ES-I3 (cell line): Measurements from ENCODE around the gene PPP1R3F.
"Not testable (repeated sequence)": the region's sequence is repeated elsewhere in the genome, so short reads cannot be mapped to it uniquely, and the experiment has no call there.

Source experiments
- H3K36me3 ChIP-seq: 2 replicates; pipeline ENCODE4 v1.6.1; 2013; ENCODE audit warnings: mild to moderate bottlenecking, low read length, control low read depth, moderate library complexity; ENCODE audit not compliant: insufficient read depth
- H3K4me1 ChIP-seq: 2 replicates; pipeline ENCODE4 v1.6.1; 2013; ENCODE audit warnings: mild to moderate bottlenecking, control low read depth, low read length; ENCODE audit not compliant: insufficient read depth
- H3K9ac ChIP-seq: 2 replicates; pipeline ENCODE4 v1.6.1; 2013; ENCODE audit warnings: low read depth, mild to moderate bottlenecking, low read length, moderate library complexity
- H3K9me3 ChIP-seq: 2 replicates; pipeline ENCODE4 v1.6.1; 2013; ENCODE audit warnings: mild to moderate bottlenecking, low read length, moderate library complexity; ENCODE audit not compliant: control insufficient read depth, insufficient read depth

PPP1R3F gene

GRCh38 chrX:49303346-49303745 is 33.8 kb downstream of the PPP1R3F start, which contains the start of gene GAGE10:
Gene GAGE10 (plus strand): TSS chrX:49303646. CDS start chrX:49304860, 1,214 bp downstream.
- Histone ChIP-seq H3K9me3 (no peaks in the 10 kb centered on the region), H3K9ac (no peak within 1 kb of the TSS), H3K4me1 (no peaks in the 10 kb centered on the region), H3K36me3 (no peaks in the 10 kb centered on the region)

- peaks cover 13% of the 10 kb centered on the region for H3K4me1 ChIP-seq
- not testable (repeated sequence) for H3K9me3 ChIP-seq, H3K36me3 ChIP-seq, H3K9ac ChIP-seq
Observed at GRCh38 chrX:49307775-49308174, 38.2 kb downstream of the PPP1R3F start.

- peak overlapping the region; percentile 33; the same call in 1 of the 2 replicates for H3K9ac ChIP-seq
- no peaks in the 10 kb centered on the region for H3K36me3 ChIP-seq
- no peaks in the 10 kb centered on the region for H3K9me3 ChIP-seq
- peaks cover 13% of the 10 kb centered on the region for H3K4me1 ChIP-seq
Observed at GRCh38 chrX:49308604-49309269, 39.1 kb downstream of the PPP1R3F start.

- Histone ChIP-seq H3K4me1 (peaks cover 13% of the 10 kb centered on the region), H3K36me3 (no peaks in the 10 kb centered on the region), H3K9ac (peak overlapping the region; percentile 33; the same call in 1 of the 2 replicates), H3K9me3 (no peaks in the 10 kb centered on the region)
Observed at GRCh38 chrX:49309401-49309981, 39.9 kb downstream of the PPP1R3F start.

GRCh38 chrX:49310371-49310770 is 40.8 kb downstream of the PPP1R3F start:
- Histone ChIP-seq H3K9ac (peak overlapping the region; percentile 33; the same call in 1 of the 2 replicates), H3K9me3 (no peaks in the 10 kb centered on the region), H3K36me3 (no peaks in the 10 kb centered on the region), H3K4me1 (peaks cover 13% of the 10 kb centered on the region)

- no peak overlapping the region for H3K9ac ChIP-seq
- H3K4me1 ChIP-seq, result peaks cover 13% of the 10 kb centered on the region
- no peaks in the 10 kb centered on the region for H3K9me3 ChIP-seq
- no peaks in the 10 kb centered on the region for H3K36me3 ChIP-seq
Observed at GRCh38 chrX:49312176-49312575, 42.6 kb downstream of the PPP1R3F start.

GRCh38 chrX:49316085-49316484 is 46.5 kb downstream of the PPP1R3F start:
- Histone ChIP-seq H3K9me3 (no peaks in the 10 kb centered on the region), H3K9ac (no peak overlapping the region), H3K4me1 (peaks cover 3% of the 10 kb centered on the region; the same call in 1 of the 2 replicates), H3K36me3 (no peaks in the 10 kb centered on the region)

GRCh38 chrX:49321737-49322136 is 52.1 kb downstream of the PPP1R3F start, which contains the start of gene GAGE12J:
Gene GAGE12J (plus strand): TSS chrX:49322037. CDS start chrX:49323194, 1,157 bp downstream.
- H3K4me1 ChIP-seq, H3K9ac ChIP-seq, H3K36me3 ChIP-seq, H3K9me3 ChIP-seq: not testable (repeated sequence)

- H3K4me1 ChIP-seq, H3K9ac ChIP-seq, H3K36me3 ChIP-seq, H3K9me3 ChIP-seq: not testable (repeated sequence)
Observed at GRCh38 chrX:49322266-49322665, 52.7 kb downstream of the PPP1R3F start.

GRCh38 chrX:49323735-49324134 is 54.1 kb downstream of the PPP1R3F start:
- not testable (repeated sequence) for H3K4me1 ChIP-seq, H3K9ac ChIP-seq, H3K9me3 ChIP-seq, H3K36me3 ChIP-seq

GRCh38 chrX:49330421-49330820 is 60.8 kb downstream of the PPP1R3F start:
- H3K9me3 ChIP-seq, H3K4me1 ChIP-seq: not testable (repeated sequence)

GRCh38 chrX:49331282-49331681 is 61.7 kb downstream of the PPP1R3F start, which contains the start of gene GAGE13:
Gene GAGE13 (plus strand): TSS chrX:49331582. CDS start chrX:49332738, 1,156 bp downstream.
- H3K36me3 ChIP-seq, H3K9ac ChIP-seq, H3K9me3 ChIP-seq, H3K4me1 ChIP-seq: not testable (repeated sequence)

More at GRCh38 chrX:49330421-49330820, 60.8 kb downstream of the PPP1R3F start:
- not testable (repeated sequence) for H3K9ac ChIP-seq, H3K36me3 ChIP-seq

- not testable (repeated sequence) for H3K36me3 ChIP-seq, H3K9me3 ChIP-seq, H3K9ac ChIP-seq, H3K4me1 ChIP-seq
Observed at GRCh38 chrX:49331841-49332240, 62.2 kb downstream of the PPP1R3F start.
